Endometrium (tissue), 2 donors: ENCODE results near the gene JARID2.

ENCODE experiments used
- FAIRE-seq: peaks from 2 replicates; lab custom pipeline; 2012; peaks lifted over from hg19 to GRCh38; lab: Jason Lieb, UNC
- donor health status: control.
- donor health status: control.

The JARID2 gene

DNA sequence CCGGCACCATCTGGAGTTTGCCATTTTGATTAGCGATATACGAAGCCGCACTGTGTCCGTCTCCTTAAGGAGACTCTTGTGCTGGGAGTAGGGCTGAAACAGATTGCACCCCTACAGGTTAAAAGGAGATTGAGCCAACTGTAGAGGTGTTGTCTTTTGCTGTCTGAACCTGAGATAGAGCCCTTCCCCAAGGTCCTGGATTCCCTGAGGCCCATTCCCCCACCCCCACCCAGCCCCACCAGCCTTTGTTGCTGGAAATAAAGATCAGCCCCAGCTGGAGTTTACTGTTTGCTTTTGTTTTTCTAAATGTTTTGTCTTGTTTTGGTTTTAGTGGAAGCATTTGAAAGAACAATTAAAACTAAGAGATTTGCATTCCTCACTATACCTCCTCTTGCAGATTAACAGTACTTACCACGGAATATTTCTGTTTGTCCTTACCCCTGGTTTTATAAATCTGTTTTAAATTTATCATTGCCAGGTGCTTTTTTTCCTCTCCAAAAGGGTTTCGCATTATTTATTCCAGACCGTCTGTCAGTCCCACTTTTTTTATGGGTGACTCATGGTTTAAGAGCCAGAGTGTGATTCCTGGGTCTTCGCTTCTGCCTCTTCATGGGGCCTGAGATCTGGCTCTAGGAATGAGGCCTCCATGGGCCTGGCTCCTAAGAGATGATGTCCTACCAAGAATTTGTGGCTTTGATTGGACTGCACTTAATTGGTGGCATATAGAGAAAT, 247.7 kb downstream of the JARID2 start:
- peak; percentile 90 for FAIRE-seq

DNA sequence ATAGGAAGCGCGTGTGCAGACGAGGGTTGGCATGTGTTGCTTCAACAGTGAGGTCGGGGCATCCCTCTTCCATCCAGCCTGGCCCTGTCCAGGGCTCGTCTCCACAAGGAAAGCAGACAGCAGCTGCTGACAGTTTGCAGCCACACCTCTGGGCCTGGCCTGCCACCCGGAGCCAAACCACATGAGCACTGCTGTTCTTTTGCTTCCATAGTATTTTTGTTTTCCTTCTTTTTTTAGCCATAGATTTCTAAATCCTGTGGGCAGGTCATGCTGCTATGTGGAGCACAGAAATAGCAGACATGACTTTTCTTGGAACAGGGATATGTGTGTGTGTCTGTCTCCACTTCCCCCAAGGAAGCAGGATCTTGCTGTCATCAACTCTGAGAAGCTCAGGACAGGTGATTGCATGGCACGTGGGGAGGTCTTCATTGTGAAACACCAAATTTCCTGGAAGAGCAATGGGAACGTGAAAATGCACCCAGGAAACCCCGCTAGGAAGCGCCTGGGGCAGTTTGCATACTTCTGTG, 249.6 kb downstream of the JARID2 start:
- FAIRE-seq = no peak

DNA sequence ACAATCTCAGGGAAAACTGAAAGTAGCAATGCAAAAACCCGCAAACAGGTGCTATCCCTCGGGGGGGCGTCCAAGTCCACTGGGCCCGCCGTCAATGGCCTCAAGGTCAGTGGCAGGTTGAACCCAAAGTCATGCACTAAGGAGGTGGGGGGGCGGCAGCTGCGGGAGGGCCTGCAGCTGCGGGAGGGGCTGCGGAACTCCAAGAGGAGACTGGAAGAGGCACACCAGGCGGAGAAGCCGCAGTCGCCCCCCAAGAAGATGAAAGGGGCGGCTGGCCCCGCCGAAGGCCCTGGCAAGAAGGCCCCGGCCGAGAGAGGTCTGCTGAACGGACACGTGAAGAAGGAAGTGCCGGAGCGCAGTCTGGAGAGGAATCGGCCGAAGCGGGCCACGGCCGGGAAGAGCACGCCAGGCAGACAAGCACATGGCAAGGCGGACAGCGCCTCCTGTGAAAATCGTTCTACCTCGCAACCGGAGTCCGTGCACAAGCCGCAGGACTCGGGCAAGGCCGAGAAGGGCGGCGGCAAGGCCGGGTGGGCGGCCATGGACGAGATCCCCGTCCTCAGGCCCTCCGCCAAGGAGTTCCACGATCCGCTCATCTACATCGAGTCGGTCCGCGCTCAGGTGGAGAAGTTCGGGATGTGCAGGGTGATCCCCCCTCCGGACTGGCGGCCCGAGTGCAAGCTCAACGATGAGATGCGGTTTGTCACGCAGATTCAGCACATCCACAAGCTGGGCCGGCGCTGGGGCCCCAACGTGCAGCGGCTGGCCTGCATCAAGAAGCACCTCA, 250.7 kb downstream of the JARID2 start:
- no peak for FAIRE-seq

DNA sequence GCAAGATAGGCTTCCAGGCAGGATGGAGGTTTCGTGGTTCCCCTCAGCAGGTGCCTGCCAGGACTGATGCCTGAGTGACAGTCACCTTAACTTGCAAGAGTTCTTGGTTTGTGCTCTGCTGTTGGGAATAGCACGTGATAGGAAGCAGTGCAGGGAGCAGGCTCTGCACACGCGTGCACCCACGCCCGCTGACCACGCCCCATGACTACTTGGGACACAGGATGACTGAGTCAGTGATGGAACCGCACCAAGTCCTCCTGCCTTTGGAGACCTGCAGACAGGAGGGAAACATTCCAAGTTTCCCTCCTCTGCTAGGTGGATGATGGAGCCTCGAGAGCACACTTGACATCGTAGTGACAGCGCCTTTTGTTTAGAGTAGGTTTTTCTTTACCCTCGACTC, 252.8 kb downstream of the JARID2 start:
- FAIRE-seq = no peak

DNA sequence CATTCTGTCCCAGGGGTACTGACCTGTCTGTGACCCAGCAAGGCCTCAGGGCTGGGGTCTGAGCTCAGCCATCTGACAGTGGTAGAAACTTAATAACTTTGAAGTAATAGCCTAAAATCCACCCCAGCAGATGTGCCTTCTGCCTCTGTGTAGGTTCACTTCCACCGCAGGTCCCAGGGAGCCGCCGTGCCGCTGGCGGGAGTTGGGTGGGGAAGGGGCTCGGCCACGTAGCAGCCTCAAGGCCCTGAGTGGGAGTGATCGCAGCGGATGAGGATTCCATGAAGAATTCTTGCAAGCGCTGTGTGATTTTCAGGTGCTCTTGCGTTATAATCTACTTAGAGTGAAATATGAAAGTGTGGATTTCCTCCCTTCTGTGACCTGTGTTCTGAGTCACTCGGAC, 253.3 kb downstream of the JARID2 start:
- FAIRE-seq = no peak

DNA sequence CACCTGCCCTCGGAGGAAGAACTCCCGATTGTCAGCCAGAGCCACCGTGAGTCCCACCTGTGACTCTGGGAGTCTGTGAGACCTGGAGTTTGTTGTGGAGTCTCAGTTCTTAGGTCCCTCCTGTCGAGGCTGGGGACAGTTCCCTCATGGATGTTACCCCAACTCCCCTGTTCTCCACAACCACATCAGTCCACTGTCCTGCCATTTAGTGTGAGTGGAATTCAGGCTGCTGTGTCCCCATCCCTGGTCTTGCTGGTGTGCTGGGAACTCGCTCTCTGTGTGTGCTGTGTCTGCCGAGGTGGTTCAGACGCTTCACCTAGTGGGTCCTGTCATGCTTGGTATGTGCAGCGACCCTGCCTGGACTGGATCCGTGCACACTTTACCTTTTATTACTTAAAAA, 253.7 kb downstream of the JARID2 start:
- FAIRE-seq = no peak

DNA sequence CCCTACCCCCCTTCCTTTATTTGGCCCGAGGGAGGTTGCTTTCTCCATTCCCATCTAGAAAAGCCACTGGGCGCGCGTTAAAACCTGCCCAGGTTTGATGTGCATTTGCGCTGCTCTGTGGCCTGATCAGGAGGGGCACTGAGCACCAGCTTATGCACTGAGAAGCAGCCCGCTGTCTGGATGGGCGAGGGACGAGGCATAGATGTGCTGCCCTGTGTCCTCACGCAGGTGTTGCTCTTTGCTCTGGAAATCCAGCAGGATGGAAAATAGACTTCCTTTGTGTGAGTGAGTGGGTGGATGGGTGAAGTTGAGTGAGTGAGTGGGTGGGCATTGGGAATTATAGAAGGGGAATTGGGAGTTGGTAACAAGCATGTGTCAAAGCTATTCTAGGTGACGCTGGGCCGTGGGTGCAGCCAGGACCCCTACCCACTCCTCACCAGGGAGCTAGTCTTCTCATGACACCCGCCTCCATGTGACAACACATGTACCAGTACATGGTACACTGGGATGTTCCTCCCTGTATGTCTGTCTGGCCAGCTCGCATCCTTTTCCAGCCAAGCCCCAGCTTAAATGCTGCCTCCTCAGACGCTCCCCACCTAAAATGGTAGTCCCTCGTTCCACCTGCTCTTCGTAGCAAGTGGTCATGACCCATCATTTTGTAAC, 254.3 kb downstream of the JARID2 start:
- no peak for FAIRE-seq

DNA sequence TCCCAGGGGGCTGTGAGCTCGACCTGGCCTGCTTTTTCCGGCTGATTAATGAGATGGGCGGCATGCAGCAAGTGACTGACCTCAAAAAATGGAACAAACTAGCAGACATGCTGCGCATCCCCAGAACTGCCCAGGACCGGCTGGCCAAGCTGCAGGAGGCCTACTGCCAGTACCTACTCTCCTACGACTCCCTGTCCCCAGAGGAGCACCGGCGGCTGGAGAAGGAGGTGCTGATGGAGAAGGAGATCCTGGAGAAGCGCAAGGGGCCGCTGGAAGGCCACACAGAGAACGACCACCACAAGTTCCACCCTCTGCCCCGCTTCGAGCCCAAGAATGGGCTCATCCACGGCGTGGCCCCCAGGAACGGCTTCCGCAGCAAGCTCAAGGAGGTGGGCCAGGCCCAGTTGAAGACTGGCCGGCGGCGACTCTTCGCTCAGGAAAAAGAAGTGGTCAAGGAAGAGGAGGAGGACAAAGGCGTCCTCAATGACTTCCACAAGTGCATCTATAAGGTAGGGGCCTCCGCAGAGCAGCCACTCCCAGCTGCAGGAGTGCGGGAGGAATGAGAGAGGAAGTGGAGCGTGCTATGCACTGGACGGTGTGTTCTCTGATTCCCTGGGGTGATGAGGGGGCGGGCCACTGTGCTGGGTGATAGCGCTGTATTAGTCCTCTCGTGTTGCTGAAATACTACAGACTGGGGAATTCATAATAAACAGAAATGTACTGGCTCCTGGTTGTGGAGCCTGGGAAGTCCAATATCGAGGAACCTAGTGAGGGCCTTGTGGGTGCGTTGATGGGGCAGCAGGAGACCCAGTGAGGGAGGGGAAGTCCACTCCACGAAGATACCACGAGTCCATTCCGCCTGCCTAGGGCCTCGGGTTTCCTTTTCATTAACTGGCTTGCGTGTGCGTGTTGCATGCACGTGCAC, 255.3 kb downstream of the JARID2 start:
- no peak for FAIRE-seq

DNA sequence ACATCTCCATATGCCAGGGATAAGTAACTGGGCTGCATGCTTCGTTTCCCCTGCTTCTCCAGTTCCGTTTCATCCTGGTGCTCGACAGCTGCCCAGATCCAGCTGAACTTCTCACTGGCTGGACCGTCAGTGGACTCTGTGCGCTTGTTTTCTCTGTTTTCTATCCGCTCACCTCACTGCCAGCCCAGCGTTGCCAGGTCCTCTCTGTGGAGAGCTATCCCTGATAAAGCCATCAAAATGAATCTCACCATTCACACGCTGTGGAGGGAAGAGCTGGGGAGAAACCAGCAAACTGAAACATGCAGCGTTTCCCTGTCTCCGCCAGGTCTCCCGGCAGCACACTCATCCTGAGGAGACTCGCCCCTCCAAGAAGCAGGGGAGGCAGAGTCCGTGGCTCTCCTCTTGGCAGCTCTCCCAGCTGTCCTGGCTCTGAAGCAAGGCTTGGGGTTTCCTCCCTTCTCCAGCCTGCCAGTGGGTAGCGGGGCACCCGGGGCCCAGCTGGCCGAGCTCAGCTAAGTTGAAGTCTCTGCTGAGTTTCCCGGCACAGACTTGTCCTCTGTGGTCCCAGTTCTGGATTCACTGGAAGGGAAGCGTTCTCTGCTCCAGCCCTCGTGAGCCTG, 256.1 kb downstream of the JARID2 start:
- no peak for FAIRE-seq

DNA sequence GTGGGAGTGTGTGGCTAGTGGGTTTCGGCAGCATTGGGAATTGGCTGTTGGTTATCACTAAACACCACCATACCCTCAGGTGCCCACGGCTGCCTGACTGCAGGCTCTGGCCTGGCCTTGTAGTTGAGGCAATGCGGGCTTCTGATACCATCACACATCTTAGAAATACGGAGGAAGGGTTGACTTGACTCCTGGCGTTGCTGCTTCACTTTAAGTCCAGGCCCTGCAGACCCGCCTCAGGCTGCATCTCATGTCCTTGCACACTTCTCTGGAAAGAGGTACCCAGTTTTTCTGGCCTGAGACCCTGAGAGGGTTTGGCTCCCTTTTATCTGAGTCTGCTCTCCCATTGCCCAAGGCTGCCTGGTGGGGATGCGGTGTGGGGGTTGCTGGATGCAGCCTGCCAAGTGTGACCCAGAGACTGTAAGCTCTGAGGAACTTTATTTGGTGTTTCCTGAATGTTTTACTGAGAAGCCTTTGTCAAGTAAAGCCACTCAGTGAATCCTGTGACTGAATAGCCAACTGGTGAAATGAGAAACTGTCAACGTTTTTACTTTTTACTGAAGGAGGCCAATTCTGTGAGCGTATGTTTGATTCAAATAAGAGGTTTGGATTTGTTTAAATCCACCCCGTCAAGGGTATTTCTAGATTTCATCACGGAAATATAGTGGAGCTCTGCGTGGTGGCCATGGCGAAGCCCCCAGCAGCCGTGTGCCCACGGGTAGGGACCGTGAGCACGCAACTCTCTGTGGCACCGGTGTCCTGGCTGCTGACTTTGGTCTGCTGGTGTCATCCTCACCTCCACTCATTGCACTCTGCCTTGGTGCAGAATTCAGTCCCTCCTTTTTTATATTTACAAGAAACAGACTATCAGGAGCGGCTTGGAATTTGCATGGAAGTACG, 256.8 kb downstream of the JARID2 start:
- FAIRE-seq = no peak

DNA sequence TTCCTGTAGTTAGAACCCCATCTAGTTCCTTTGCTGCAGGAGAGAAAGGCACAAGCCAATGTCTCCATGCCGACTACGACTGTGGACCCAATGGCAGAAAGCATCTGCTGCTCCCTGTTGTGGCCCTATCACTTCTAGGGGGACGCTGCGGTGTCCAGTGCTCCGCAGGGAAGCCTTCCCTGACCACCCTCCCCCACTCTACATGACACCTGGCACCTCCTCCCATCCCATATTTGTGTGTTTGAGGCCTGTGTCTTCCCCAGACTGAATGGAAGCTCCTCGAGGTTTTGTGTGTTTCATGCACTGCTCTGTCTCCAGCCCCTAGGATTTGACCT, 257.4 kb downstream of the JARID2 start:
- FAIRE-seq = no peak

DNA sequence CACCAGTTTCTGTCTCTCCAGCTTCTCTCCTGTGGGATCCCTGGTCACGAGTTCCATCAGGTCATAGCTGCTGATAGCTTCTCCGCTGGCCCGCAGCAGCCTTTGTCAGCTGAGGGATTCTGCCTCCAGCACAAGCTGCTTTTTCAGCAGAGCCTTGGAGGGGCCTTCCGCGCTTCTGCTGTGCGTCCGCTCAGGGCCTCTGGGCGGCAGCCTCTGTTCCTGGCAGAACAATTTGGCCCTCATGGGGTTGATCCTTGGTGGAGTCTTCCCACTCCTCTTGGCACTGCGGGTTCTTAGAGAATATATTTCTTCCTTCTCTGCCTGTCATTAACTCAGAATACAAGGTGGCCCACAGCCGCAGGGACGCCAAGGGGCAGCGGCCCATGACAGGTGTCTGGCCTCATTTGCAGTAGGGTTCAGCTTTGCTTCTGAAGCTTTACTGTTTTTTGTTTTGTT, 258.2 kb downstream of the JARID2 start:
- no peak for FAIRE-seq

DNA sequence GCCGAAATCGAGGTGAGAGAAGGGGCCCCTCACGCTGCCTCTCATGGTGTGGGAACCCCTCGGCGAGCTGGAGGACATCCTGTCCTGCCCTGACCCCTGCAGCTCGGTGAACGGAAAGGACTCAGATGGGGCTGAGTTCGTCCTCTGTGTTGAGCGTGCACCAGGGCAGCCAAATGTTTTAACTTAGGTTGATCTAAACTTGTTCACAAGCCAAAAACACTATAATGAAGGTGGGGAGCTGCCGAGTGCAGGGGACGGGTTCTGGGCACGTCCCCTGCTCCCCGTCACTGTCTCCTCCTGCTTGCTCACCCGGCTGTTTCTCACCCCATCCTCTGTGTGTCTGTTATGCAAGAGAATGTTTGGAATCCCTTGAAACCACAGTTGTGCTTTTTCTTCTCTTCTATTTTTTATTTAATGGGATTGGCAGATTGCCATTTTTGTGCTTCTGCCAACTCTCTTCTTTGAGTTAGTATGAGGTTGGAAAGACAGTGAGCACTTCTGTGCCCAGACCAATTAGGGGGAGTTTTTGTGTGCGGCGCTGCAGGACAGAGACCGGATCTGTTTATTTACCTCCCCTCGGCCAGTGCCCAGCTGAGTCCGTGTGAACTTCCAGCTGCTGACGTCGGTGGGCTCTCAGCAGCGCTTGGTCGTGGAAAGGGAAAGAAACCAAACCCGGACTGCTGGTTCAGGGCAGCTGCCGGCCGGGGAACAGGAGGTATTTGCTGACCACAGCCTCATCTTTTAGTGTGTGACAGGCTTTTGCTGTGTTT, 258.9 kb downstream of the JARID2 start:
- peak; percentile 92 for FAIRE-seq

DNA sequence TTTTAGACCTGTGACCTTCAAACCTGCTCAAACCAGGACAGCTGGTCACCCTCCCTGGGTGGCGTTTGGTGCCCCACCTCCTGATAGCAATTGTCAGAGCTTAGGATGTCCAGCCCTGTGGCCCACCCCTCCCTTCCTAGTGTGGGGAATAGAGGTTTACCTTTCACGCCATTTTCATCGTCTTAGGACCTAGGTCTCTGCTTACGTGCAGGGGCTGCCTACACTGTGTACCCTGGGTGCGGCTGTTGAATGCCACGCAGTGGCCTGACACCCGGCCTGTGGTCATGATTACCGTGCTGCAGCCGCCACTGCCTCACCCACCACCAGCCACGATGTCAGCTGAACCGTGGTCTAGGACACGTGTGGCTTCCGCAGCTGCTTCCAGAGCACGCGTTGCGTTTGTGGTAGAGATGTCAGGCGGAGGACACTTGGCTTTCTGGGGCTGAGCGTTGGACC, 259.6 kb downstream of the JARID2 start:
- no peak for FAIRE-seq

DNA sequence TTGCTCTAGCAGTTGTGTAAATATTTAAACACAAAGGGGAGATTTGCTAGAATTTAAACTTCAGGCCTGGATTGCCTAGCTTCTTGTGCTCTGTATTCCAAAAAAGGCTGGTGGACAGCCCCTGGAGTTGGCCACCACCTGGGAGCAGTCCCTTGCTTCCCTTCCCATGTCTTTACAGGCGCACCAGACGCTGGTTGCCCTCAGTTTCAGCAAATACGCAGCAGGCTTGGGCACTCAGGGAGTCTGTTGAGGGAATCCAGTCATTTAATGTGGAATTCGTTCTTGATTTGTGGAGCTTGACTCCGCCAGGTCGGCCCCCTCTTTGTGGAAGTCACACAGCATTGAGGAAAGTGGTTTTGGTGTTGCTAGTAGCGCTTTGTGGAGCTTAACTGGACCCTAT, 260.2 kb downstream of the JARID2 start:
- no peak for FAIRE-seq

DNA sequence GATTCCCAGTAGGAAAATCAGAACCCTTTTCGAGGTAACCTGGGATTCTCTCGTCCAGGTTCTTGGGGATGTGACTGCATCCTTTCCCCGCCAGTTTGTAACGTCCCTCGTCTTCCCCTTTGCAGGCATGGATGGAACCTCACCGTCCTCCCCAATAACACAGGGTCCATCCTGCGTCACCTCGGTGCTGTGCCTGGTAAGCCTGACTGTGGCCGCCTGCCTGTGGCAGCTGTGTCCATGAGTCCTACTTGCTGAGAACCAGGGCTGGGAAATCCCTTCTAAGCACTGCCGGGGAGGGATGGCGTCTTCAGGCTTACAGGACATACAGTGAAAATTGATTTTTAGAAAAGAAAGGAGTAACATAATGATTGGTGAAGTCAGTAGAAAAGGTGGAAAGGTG, 261.4 kb downstream of the JARID2 start:
- FAIRE-seq = no peak

DNA sequence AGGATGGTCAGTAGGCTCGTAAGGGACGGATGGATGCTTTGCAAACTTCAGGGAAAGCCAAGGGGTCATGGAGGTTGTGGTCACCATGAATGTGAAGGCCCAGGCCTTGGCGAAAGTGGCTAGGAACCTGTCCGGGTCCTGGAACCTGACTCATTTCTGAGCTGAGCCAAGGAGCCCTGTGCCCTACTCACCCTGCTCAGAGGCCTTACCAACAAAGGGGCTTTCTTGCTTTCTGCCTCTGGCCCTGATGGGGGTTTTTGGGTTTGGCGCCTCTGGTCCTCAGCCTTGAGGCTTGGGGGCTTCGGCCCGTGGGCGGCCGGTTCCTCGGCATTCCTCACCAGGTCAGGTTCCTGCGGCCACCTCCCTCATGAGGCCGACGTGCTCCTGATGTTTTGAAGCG, 261.9 kb downstream of the JARID2 start:
- no peak for FAIRE-seq

DNA sequence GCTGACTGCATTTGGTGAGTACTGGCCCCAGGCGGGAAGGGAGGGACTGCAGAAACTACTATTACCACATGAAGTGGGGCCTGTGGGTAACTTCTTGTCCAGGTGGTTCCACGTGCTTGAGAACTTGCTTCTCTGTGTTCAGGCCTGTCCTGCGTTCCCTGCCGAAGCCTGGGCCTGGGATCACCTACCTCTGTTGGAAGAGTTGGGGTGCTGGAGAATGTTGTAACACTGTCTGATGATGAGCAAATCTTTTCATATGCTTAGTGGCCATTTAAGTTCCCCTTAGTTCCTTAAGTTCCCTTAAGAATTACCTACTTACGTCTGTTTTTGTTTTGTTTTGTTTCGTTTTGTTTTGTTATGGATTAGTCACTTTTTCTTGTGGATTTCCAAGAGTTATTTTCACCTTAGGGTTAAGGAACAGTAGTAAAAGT, 262.6 kb downstream of the JARID2 start:
- no peak for FAIRE-seq

DNA sequence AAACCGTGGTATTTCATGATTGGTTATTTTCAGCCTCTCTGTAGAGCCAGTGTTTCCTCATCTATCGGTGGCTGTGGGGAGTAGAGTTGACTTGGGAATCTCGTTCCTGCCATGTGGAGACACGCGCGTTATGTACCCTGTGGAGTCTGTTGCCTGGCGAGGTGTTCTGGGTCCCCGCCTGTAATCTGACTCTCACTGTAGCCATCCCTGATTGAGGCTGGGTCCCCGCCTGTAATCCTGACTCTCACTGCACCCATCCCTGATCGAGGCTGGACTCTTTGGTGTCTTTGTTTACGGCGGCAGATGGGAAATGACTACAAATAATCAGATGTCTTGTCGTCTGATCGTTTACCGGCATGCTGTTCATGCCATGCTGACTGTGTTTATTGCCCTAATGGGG, 263.1 kb downstream of the JARID2 start:
- no peak for FAIRE-seq
